AG10803 (cell line): ENCODE measurements around the gene CFHR1.
"Not testable (repeated sequence)": the region's sequence is repeated elsewhere in the genome, so short reads cannot be mapped to it uniquely, and the experiment has no call there.

Experiments used
- DNase-seq: peaks from one replicate; pipeline ENCODE4 v3.0.0; 2010; ENCODE audit warnings: low read depth
- H3K4me3 ChIP-seq: 2 replicates; pipeline ENCODE4 v1.5.1; 2011; ENCODE audit warnings: mild to moderate bottlenecking, low read length, control low read depth
- CTCF ChIP-seq: conservative IDR thresholded peaks from 2 replicates; pipeline ENCODE4 v1.5.1; 2011; ENCODE audit warnings: mild to moderate bottlenecking, low read length, control low read depth, inconsistent platforms

Gene CFHR1

GRCh38 chr1:196797891-196798290, 21.6 kb upstream of the CFHR1 start:
- no peak for TF ChIP-seq CTCF
- H3K4me3 ChIP-seq, result no peak overlapping the region
- DNase-seq, result no peak

GRCh38 chr1:196801920-196802319, 17.6 kb upstream of the CFHR1 start:
- H3K4me3 ChIP-seq, DNase-seq: not testable (repeated sequence)

DNA sequence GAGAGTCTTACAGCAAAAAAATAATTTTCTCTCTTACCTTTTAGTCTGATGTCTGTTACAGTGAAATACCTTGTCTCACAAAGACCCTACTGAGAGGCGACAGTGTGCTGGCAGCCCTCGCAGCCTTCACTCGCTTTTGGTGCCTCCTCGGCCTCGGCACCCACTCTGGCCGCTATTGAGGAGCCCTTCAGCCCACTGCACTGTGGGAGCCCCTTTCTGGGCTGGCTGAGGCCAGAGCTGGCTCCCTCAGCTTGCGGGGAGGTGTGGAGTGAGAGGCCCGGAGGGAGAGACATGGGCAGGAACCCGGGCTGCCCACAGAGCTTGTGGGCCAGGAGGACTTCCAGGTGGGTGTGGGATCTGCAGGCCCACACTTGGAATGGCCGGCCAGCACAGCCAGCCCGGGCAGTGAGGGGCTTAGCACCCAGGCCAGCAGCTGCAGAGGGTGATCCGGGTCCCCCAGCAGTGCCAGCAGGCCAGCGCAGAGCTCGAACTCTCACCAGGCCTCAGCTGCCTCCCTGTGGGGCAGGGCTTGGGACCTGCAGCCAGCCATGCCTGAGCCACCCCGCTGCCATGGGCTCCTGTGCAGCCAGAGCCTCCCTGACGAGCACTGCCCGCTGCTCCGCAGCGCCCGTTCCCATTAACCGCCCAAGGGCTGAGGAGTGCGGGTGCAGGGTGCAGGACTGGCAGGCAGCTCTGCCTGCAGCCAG, 10.8 kb upstream of the CFHR1 start:
- no peak overlapping the region for H3K4me3 ChIP-seq
- DNase-seq, result no peak
- TF ChIP-seq CTCF, result no peak

DNA sequence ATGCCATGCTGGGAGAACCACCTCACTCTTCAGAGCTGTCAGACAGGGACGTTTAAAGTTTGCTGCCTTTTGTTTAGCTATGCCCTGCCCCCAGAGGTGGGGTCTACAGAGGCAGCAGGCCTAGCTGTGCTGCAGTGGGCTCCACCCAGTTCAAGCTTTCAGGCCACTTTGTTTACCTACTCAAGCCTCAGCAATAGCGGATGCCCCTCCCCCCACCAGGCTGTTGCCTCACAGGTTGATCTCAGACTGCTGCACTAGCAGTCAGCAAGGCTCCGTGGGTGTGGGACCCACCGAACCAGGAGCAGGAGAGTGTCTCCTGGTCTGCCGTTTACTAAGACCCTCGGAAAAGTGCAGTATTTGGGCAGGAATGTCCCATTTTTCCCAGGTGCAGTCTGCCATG, 2.1 kb upstream of the CFHR1 start:
- H3K4me3 ChIP-seq, DNase-seq: not testable (repeated sequence)

GRCh38 chr1:196827860-196828259, 8.3 kb downstream of the CFHR1 start:
- DNase-seq, result peak; percentile 51
- H3K4me3 ChIP-seq, result not testable (repeated sequence)
- peak; percentile 45 for TF ChIP-seq CTCF

DNA sequence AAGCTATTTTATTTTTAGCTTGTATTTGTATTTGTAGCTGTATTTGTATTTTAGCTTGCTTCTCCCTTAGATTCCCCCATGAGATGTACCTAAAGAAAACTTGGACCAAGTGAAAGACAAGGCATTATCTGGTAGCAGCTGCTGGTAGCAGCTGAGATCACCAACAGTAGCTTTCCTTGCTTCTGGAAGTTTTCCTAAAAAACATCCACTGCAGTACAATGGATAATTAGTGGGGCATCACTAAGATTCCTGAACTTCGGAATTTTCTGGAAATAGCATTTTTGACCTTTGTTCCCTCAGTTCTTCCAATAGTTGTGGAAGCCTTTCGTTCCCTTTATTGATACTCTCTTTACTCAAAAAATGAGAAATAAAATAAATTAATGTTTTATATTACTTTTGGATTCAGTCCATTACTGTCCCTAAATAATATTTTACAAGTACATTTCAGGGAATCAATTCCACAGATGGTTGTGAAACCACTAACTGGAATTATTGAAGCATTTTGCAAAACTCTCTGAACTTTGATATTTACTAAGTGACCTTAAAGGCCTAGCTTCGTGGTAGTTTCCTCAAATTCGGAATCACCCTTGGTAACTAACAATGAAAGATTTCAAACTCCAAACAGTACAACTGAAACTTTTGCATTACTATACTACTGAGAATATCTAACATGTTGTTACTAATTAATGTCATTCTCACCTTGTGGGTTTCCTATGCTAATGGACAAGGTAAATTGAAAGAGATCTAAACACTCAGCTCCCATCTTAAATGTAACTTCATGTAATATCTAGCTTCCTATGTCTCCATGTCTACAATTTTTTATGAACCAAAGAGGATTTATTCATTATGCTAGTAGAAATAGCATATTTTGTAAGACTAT, 30.3 kb downstream of the CFHR1 start:
- not testable (repeated sequence) for H3K4me3 ChIP-seq, DNase-seq

GRCh38 chr1:196856053-196856452, 36.5 kb downstream of the CFHR1 start:
- no peak overlapping the region for H3K4me3 ChIP-seq
- no peak for DNase-seq

GRCh38 chr1:196857188-196857587, 37.7 kb downstream of the CFHR1 start:
- H3K4me3 ChIP-seq, result no peak overlapping the region
- no peak for TF ChIP-seq CTCF
- DNase-seq, result no peak

More at GRCh38 chr1:196856053-196856452, 36.5 kb downstream of the CFHR1 start:
- TF ChIP-seq CTCF, result no peak
